Gastrocnemius medialis (tissue), 4 donors: ENCODE results near the gene TOP2B. TPM values are rescaled to one million over a fixed set of nuclear protein-coding genes. Genes with fewer than 3 reads are reported as not detected.

Experiments
- ATAC-seq, 2 donors: fragments of 150-250 bp; one replicate each; pipeline ENCODE4 v1.9.1; 2016
- DNase-seq, 2 donors: peaks; one replicate each; pipeline ENCODE4 v3.0.0-alpha.2; 2019
- H3K27ac ChIP-seq, 4 donors: fragments of 200-600 bp; sonication (generic); 1 replicate in 1 of 4; 2 replicates in 3 of 4; pipeline ENCODE4 v1.5.1; 2016 to 2018; ENCODE audit warnings: mild to moderate bottlenecking in 2 of 4, moderate library complexity in 1 of 4
- H3K27me3 ChIP-seq, 3 donors: fragments of 200-600 bp; sonication (generic) in 2 of 3; 1 replicate in 1 of 3; 2 replicates in 2 of 3; pipeline versions ENCODE4 v1.5.1 to v1.6.0; 2016 to 2019; ENCODE audit warnings: mild to moderate bottlenecking in 1 of 3, moderate library complexity in 1 of 3
- H3K36me3 ChIP-seq, 2 donors: fragments of 200-600 bp; sonication (generic) in 1 of 2; one replicate each; pipeline ENCODE4 v1.5.1; 2017 to 2018
- H3K4me1 ChIP-seq, 2 donors: fragments of 200-600 bp; sonication (generic) in 1 of 2; one replicate each; pipeline ENCODE4 v1.5.1; 2016 to 2017; ENCODE audit warnings: mild to moderate bottlenecking in 2 of 2
- H3K4me3 ChIP-seq, 4 donors: fragments of 200-600 bp; sonication (generic) in 3 of 4; 1 replicate in 1 of 4; 2 replicates in 3 of 4; pipeline ENCODE4 v1.5.1; 2016 to 2019; ENCODE audit warnings: mild to moderate bottlenecking in 2 of 4
- H3K9me3 ChIP-seq, 3 donors: fragments of 200-600 bp; sonication (generic) in 2 of 3; 1 replicate in 1 of 3; 2 replicates in 2 of 3; pipeline ENCODE4 v1.5.1; 2016 to 2019
- CTCF ChIP-seq, 5 experiments: fragments of 450-650 bp in 3 of 5; fragments of 200-600 bp in 2 of 5; sonication (generic) in 2 of 5; IDR thresholded peaks in 4 of 5; conservative IDR thresholded peaks in 1 of 5; 1 replicate in 4 of 5; 2 replicates in 1 of 5; pipeline ENCODE4 v1.5.1; 2016 to 2019; ENCODE audit warnings: antibody characterized with exemption in 5 of 5, mild to moderate bottlenecking in 3 of 5, moderate library complexity in 3 of 5
- POLR2A ChIP-seq, 2 donors: fragments of 450-650 bp; IDR thresholded peaks; one replicate each; pipeline ENCODE4 v1.6.1; 2017; ENCODE audit warnings: antibody characterized with exemption in 2 of 2, mild to moderate bottlenecking in 2 of 2, moderate library complexity in 2 of 2
- in situ Hi-C, 4 donors: fragments of 200-750 bp; cut with MboI; loops; one replicate each; pipeline versions ENCODE4 v1.15.0 to v1.8.0; 2017; ENCODE audit warnings: low sequenced_read_pairs in 4 of 4
- intact Hi-C: fragments of 100-400 bp; cut with DNase I; formaldehyde crosslinking; loops from one replicate; pipeline ENCODE4 v1.15.1; 2023; ENCODE audit warnings: low total_unique reads
- total RNA-seq, 4 donors: library from RNA; depleted of rRNA; stranded (reverse); fragments of >200 nt; gene quantifications; one replicate each; pipeline versions ENCODE4 v1.1.0 to v1.2.3, GENCODE V29; 2016

Gene TOP2B
- total RNA-seq, 4 donors from 2014 or later = 56.1 to 81.5 (median 64.7) TPM

GRCh38 chr3:25658836-25659235, 5.9 kb downstream of the TOP2B start:
- DNase-seq (no peak), ATAC-seq (no peak)
- intact Hi-C loops (no loop called here), in situ Hi-C loops (loop anchor here in 3 of 4 donors (10.0 to 25.0 kb wide), 4 partner anchors 103 to 453 kb away; partner anchors contain the start of gene NGLY1 (in 1 of the 3))
- no peak overlapping the region for H3K4me3 ChIP-seq
- H3K27ac ChIP-seq = peak overlapping the region; percentile 9 to 96 (median 48)
- H3K9me3 ChIP-seq = no peaks in the 10 kb centered on the region
- TF ChIP-seq CTCF (IDR thresholded peaks at IDR 0.05 in 4 of 5, conservative IDR thresholded peaks at IDR 0.05 in 1 of 5) (no peak), POLR2A (IDR thresholded peaks at IDR 0.05) (no peak)
- H3K4me1 ChIP-seq = peaks cover 78 to 83% of the 10 kb centered on the region in 2 donors
- H3K27me3 ChIP-seq = no peaks in the 10 kb centered on the region
- H3K36me3 ChIP-seq = no peaks in the 10 kb centered on the region

- Histone ChIP-seq H3K27ac (no peak overlapping the region), H3K4me1 (peaks cover 81 to 84% of the 10 kb centered on the region in 2 donors), H3K4me3 (no peak overlapping the region), H3K36me3 (no peaks in the 10 kb centered on the region), H3K9me3 (no peaks in the 10 kb centered on the region), H3K27me3 (no peaks in the 10 kb centered on the region)
- intact Hi-C loops (no loop called here), in situ Hi-C loops (loop anchor here in 3 of 4 donors (10.0 to 25.0 kb wide), 4 partner anchors 105 to 455 kb away; partner anchors contain the start of gene NGLY1 (in 1 of the 3))
- ATAC-seq = no peak
- TF ChIP-seq CTCF (IDR thresholded peaks at IDR 0.05 in 4 of 5, conservative IDR thresholded peaks at IDR 0.05 in 1 of 5) = no peak
- no peak for TF ChIP-seq POLR2A (IDR thresholded peaks at IDR 0.05)
- DNase-seq = no peak
These were observed 7.4 kb downstream of the TOP2B start for GRCh38 chr3:25657293-25657692.

DNA sequence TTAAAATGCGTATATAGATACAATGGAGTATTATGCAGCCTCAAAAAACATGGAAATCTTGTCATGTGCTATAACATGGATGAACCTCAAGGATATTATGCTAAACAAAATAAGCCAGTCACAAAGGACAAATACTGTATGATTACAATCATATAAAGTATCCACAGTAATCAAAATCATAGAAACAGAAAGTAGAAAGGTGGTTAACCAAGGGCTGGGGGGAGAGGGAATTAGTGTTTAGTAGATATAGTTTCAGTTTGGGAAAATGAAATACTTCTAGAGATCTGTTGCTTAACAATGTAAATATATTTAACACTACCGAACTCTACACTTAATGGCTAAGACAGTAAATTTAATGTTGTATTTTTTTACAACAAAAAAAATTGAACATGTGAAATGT, 9.0 kb downstream of the TOP2B start:
- in situ Hi-C loops (loop anchor here in 3 of 4 donors (10.0 to 25.0 kb wide), 4 partner anchors 107 to 457 kb away; partner anchors contain the start of gene NGLY1 (in 1 of the 3)), intact Hi-C loops (no loop called here)
- Histone ChIP-seq H3K27ac (no peak overlapping the region), H3K4me3 (no peak overlapping the region), H3K9me3 (no peaks in the 10 kb centered on the region), H3K36me3 (no peaks in the 10 kb centered on the region), H3K27me3 (no peaks in the 10 kb centered on the region), H3K4me1 (peaks cover 70 to 74% of the 10 kb centered on the region in 2 donors)
- ATAC-seq (no peak), DNase-seq (no peak)
- no peak for TF ChIP-seq POLR2A (IDR thresholded peaks at IDR 0.05)
- no peak for TF ChIP-seq CTCF (IDR thresholded peaks at IDR 0.05 in 4 of 5, conservative IDR thresholded peaks at IDR 0.05 in 1 of 5)

DNA sequence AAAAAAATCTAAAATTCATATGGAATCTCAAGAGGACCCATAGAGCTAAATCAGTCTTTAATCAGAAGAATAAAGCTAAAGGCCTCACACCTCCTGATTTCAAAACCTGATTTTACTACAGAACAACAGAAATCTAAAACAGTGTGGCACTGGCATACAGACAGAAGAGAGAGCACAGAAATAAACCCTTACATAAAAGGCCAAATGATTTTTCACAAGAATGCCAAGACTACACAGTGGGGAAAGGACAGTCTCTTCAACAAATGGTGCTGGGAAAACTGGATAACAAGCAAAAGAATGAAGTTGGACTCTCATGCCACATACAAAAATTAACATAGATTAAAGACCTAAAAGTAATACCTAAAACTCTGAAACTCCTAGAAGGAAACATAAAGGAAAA, 10.1 kb downstream of the TOP2B start:
- ATAC-seq = no peak
- Histone ChIP-seq H3K27ac (no peak overlapping the region), H3K27me3 (no peaks in the 10 kb centered on the region), H3K4me1 (peaks cover 59 to 63% of the 10 kb centered on the region in 2 donors), H3K9me3 (no peaks in the 10 kb centered on the region), H3K4me3 (no peak overlapping the region), H3K36me3 (no peaks in the 10 kb centered on the region)
- no peak for TF ChIP-seq POLR2A (IDR thresholded peaks at IDR 0.05)
- no peak for TF ChIP-seq CTCF (IDR thresholded peaks at IDR 0.05 in 4 of 5, conservative IDR thresholded peaks at IDR 0.05 in 1 of 5)
- in situ Hi-C loops = loop anchor here in 3 of 4 donors (10.0 to 25.0 kb wide), 4 partner anchors 108 to 458 kb away; partner anchors contain the start of gene NGLY1 (in 1 of the 3)
- DNase-seq = no peak
- intact Hi-C loops = no loop called here
